ENCODE data around the gene ERAS. TPM values are rescaled to one million over a fixed set of nuclear protein-coding genes. Genes with fewer than 3 reads are reported as not detected.
"Not testable (repeated sequence)": the region's sequence is repeated elsewhere in the genome, so short reads cannot be mapped to it uniquely, and the experiment has no call there.

Gene ERAS
- total and polyA plus RNA-seq, 2 experiments from 2014 or later = 0.17 TPM; not detected in 1

DNA sequence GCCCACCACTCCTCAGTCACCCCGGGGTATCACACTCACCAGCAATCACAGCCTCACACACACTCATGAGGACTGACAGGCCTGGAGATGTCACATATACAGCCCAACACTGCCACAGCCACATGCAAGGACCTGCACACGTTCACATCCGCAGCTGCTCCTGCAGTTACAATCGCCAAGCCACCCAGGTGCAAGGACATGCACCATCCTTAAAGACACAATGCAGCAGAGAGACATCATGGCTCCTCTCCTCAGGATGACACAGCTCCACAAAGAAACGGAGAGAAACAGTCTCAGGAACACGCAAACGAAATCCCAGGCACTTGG is 8.0 kb downstream of the ERAS start:
- no peak for DNase-seq (ENCODE audit: low read depth in 1 of 2, low spot score in 1 of 2)
- no peaks in the 10 kb centered on the region for H3K9me3 ChIP-seq (ENCODE audit: low read depth)
- peaks cover 78% of the 10 kb centered on the region for H3K27me3 ChIP-seq
- TF ChIP-seq, protein P1, sequence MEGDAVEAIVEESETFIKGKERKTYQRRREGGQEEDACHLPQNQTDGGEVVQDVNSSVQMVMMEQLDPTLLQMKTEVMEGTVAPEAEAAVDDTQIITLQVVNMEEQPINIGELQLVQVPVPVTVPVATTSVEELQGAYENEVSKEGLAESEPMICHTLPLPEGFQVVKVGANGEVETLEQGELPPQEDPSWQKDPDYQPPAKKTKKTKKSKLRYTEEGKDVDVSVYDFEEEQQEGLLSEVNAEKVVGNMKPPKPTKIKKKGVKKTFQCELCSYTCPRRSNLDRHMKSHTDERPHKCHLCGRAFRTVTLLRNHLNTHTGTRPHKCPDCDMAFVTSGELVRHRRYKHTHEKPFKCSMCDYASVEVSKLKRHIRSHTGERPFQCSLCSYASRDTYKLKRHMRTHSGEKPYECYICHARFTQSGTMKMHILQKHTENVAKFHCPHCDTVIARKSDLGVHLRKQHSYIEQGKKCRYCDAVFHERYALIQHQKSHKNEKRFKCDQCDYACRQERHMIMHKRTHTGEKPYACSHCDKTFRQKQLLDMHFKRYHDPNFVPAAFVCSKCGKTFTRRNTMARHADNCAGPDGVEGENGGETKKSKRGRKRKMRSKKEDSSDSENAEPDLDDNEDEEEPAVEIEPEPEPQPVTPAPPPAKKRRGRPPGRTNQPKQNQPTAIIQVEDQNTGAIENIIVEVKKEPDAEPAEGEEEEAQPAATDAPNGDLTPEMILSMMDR (IDR thresholded peaks at IDR 0.05; ENCODE audit: low read depth, low read length) = no peak
- no peak overlapping the region for H3K27ac ChIP-seq
- H3K4me1 ChIP-seq (ENCODE audit: low read depth) = no peaks in the 10 kb centered on the region
- no peaks in the 10 kb centered on the region for H3K36me3 ChIP-seq
- H3K4me3 ChIP-seq = no peak overlapping the region

DNA sequence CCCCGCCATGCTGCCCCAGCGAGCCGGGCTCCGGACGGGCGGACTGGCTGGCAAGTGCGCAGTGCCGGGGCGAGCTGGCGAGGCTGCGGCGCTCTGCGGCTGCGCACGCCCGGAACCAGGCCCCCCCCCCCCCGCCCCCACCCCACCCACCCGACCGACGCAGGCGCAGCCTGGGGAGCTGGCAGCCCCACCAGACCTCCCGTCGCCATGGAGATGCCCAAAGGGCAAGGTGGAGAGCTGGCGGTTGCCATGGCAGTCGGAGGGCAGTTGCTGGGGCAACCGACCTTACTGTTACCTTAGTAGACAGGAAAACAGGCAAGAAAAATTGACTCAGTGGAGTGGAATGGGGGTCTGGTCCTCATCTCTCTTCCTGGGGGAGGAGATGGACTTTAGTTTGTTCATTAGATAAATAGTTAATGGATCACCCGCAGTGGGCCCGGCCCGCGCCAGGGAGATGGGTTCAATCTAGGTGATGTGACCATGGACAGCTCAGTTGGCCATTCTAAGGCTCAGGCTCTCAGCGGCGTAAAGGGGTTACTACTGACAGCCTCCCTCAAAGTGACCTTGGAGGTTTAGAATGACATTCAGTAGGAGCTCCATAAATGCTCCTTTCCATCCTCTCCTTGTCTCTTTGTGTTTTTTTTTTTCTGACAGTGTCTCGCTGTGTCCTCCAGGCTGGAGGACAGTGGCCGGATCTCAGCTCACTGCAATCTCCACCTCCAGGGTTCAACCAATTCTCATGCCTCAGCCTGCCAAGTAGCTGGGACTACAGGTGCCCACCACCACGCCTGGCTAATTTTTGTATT is 9.4 kb downstream of the ERAS start, which contains the start of gene PCSK1N:
Gene PCSK1N (minus strand): TSS at position 87 of the 806 bp plus-strand sequence. CDS start 78 bp downstream, at position 9.
- Histone ChIP-seq H3K27ac (no peak within 1 kb of the TSS), H3K4me3 (peak within 1 kb of the TSS; percentile 41), H3K4me1 (ENCODE audit: low read depth) (no peaks in the 10 kb centered on the region), H3K36me3 (no peaks in the 10 kb centered on the region), H3K27me3 (peaks cover 74% of the 10 kb centered on the region), H3K9me3 (ENCODE audit: low read depth) (no peaks in the 10 kb centered on the region)
- DNase-seq (ENCODE audit: low read depth in 1 of 2, low spot score in 1 of 2) = no peak
- TF ChIP-seq, protein P1 (IDR thresholded peaks at IDR 0.05; ENCODE audit: low read depth, low read length) = no peak

DNA sequence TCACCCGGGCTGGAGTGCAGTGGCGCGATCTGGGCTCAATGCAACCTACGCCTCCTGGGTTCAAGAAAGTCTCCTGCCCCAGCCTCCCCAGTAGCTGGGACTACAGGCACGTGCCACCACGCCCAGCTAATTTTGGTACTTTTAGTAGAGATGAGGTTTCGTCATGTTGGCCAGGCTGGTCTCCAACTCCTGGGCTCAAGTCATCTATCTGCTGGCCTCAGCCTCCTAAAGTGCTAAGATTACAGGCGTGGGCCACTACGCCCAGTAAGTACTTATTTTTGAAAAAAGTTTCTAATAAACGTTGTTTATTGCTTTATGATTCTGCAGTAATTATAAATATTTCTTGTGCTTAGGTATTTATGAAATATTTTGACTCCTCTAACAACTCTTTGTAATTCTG is 13.4 kb downstream of the ERAS start:
- Histone ChIP-seq H3K4me1 (ENCODE audit: low read depth) (no peaks in the 10 kb centered on the region), H3K27me3 (peaks cover 35% of the 10 kb centered on the region), H3K27ac (no peak overlapping the region), H3K36me3 (no peaks in the 10 kb centered on the region), H3K4me3 (no peak overlapping the region), H3K9me3 (ENCODE audit: low read depth) (no peaks in the 10 kb centered on the region)
- no peak for DNase-seq (ENCODE audit: low read depth in 1 of 2, low spot score in 1 of 2)
- TF ChIP-seq, protein P1 (IDR thresholded peaks at IDR 0.05; ENCODE audit: low read depth, low read length) = no peak

DNA sequence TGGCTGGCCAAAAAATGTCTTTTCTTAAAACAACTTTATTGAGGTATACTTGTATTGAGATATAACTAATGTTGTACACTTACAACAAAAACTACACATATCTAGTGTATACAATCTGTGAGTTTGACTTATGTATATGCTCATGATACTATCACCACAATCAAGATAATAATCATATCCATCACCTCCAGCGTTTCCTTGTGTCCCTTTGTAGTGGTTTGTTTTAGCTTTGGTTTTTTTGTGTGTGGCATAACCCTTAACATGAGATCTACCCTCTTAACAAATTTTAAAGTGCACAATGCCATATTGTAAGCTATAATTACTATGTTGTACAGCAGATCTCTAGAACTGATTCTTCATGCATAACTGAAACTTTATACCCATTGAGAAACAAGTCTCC is 22.5 kb downstream of the ERAS start:
- H3K27me3 ChIP-seq = no peaks in the 10 kb centered on the region
- H3K27ac ChIP-seq = no peak overlapping the region
- no peaks in the 10 kb centered on the region for H3K4me1 ChIP-seq (ENCODE audit: low read depth)
- H3K4me3 ChIP-seq = no peak overlapping the region
- no peaks in the 10 kb centered on the region for H3K36me3 ChIP-seq
- no peak for DNase-seq (ENCODE audit: low read depth in 1 of 2, low spot score in 1 of 2)
- no peaks in the 10 kb centered on the region for H3K9me3 ChIP-seq (ENCODE audit: low read depth)
- TF ChIP-seq, protein P1 (IDR thresholded peaks at IDR 0.05; ENCODE audit: low read depth, low read length) = no peak

DNA sequence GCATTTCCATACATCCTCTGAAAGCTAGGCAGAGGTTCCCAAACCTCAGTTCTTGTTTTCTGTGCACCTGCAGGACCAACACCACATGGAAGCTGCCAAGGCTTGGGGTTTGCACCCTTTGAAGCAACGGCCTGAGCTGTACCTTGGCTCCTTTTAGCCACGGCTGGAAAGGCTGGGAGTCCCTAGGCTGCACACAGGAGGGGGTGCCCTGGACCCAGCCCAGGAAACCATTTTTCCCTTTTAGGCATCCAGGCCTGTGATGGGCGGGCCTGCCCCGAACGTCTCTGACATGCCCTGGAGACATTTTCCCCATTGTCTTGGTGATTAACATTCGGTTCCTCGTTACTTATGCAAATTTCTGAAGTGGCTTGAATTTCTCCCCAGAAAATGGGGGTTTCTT is 26.5 kb downstream of the ERAS start:
- no peaks in the 10 kb centered on the region for H3K9me3 ChIP-seq (ENCODE audit: low read depth)
- H3K4me3 ChIP-seq = no peak overlapping the region
- no peaks in the 10 kb centered on the region for H3K4me1 ChIP-seq (ENCODE audit: low read depth)
- DNase-seq (ENCODE audit: low read depth in 1 of 2, low spot score in 1 of 2) = no peak
- H3K27ac ChIP-seq = no peak overlapping the region
- no peaks in the 10 kb centered on the region for H3K36me3 ChIP-seq
- H3K27me3 ChIP-seq = no peaks in the 10 kb centered on the region
- TF ChIP-seq, protein P1 (IDR thresholded peaks at IDR 0.05; ENCODE audit: low read depth, low read length) = no peak

DNA sequence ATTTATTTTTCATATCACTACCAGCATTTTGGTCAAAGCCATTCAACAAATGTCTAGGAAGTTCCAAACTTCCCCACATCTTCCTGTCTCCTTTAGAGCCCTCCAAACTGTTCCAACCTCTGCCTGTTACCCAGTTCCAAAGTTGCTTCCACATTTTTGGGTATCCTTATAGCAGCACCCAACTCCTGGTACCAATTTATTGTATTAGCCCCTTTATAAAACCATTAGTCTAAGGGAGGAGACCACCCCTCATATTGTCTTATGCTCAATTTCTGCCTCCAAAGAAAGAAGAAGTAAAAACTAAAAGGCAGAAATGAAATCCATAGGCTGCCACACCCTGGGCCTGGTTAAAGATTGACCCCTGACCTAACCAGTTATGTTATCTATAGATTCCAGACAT is 27.2 kb downstream of the ERAS start:
- not testable (repeated sequence) for H3K4me1 ChIP-seq (ENCODE audit: low read depth); H3K27ac ChIP-seq; DNase-seq (ENCODE audit: low read depth in 1 of 2, low spot score in 1 of 2); H3K27me3 ChIP-seq; H3K4me3 ChIP-seq; H3K9me3 ChIP-seq (ENCODE audit: low read depth); H3K36me3 ChIP-seq

DNA sequence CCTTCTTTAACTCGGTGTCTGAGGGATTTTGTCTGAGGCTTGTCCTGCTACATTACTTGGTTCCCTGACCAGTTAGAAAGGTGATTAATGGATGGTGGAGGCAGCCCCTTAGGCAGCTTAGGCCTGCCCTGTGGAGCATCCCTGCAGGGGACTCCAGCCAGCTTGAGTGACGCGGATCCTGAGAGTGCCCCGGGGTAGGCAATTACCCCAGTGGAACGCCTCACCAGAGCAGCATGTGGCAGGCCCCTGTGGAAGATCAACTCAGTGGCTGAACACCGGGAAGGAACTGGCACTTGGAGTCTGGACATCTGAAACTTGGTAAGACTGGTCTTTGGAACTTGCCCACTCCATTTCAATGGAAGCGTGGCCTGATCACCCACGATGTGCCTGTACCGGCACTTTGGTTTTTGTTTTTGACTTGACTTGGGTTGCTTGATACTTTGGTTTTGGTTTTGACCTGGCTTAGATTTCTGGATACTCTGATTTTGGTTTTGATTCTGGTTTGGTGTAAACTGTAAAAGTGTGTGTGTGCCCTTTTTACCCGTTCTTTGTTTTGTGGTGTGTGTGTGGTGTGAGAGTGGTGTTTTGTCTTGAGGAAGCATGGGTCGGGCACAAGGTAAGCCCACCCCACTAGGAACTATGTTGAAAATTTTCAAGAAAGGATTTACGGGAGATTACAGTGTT is 27.9 kb downstream of the ERAS start:
- H3K27ac ChIP-seq; H3K36me3 ChIP-seq; H3K27me3 ChIP-seq; H3K4me1 ChIP-seq (ENCODE audit: low read depth); H3K9me3 ChIP-seq (ENCODE audit: low read depth); DNase-seq (ENCODE audit: low read depth in 1 of 2, low spot score in 1 of 2); H3K4me3 ChIP-seq: not testable (repeated sequence)

All from cardiac muscle cell (in vitro differentiated cells and primary cell).